HEK293 (cell line): ENCODE measurements around the gene TNXB.

ENCODE experiments used
- CTCF ChIP-seq: fragments of 450-650 bp; formaldehyde crosslinking; IDR thresholded peaks from 2 replicates; pipeline ENCODE4 v1.5.1; 2016; ENCODE audit warnings: missing biosample characterization, missing genetic modification characterization
- TCF7L2 ChIP-seq: IDR thresholded peaks from 2 replicates; pipeline ENCODE4 v1.6.1; 2011; ENCODE audit warnings: low read depth, mild to moderate bottlenecking, inconsistent platforms, low read length, moderate library complexity, borderline replicate concordance
- YY1 ChIP-seq: fragments of 450-650 bp; formaldehyde crosslinking; IDR thresholded peaks from 2 replicates; pipeline ENCODE4 v1.5.1; 2018; ENCODE audit warnings: missing biosample characterization, missing genetic modification characterization
- ZEB2 ChIP-seq: fragments of 450-650 bp; formaldehyde crosslinking; IDR thresholded peaks from 2 replicates; pipeline ENCODE4 v1.5.1; 2016; ENCODE audit warnings: missing biosample characterization, missing genetic modification characterization
- ZFP3 ChIP-seq: fragments of 450-650 bp; formaldehyde crosslinking; IDR thresholded peaks from 2 replicates; pipeline ENCODE4 v1.5.1; 2016; ENCODE audit warnings: low read depth, missing biosample characterization, missing genetic modification characterization
- ZNF133 ChIP-seq: fragments of 450-650 bp; formaldehyde crosslinking; IDR thresholded peaks from 2 replicates; pipeline ENCODE4 v1.5.1; 2016; ENCODE audit warnings: missing biosample characterization, missing genetic modification characterization
- ZNF324 ChIP-seq: fragments of 450-650 bp; formaldehyde crosslinking; IDR thresholded peaks from 2 replicates; pipeline ENCODE4 v1.5.1; 2016; ENCODE audit warnings: missing biosample characterization, missing genetic modification characterization
- ZNF624 ChIP-seq: fragments of 450-650 bp; formaldehyde crosslinking; IDR thresholded peaks from 2 replicates; pipeline ENCODE4 v1.5.1; 2017; ENCODE audit warnings: missing biosample characterization, missing genetic modification characterization
- ZNF660 ChIP-seq: fragments of 450-650 bp; IDR thresholded peaks from 2 replicates; pipeline ENCODE4 v1.5.1; 2018; ENCODE audit warnings: missing biosample characterization, mild to moderate bottlenecking, missing genetic modification characterization
- ZNF747 ChIP-seq: fragments of 450-650 bp; formaldehyde crosslinking; IDR thresholded peaks from 2 replicates; pipeline ENCODE4 v1.5.1; 2016; ENCODE audit warnings: missing biosample characterization, missing genetic modification characterization
- ZNF76 ChIP-seq: fragments of 450-650 bp; formaldehyde crosslinking; IDR thresholded peaks from 2 replicates; pipeline ENCODE4; 2016; ENCODE audit warnings: low read depth, missing biosample characterization, missing genetic modification characterization, borderline replicate concordance
- ZSCAN30 ChIP-seq: fragments of 450-650 bp; IDR thresholded peaks from 2 replicates; pipeline ENCODE4 v1.5.1; 2018; ENCODE audit warnings: missing biosample characterization, mild to moderate bottlenecking, missing genetic modification characterization, moderate library complexity
- ZSCAN5A ChIP-seq: fragments of 450-650 bp; formaldehyde crosslinking; IDR thresholded peaks from 2 replicates; pipeline ENCODE4 v1.5.1; 2016; ENCODE audit warnings: missing biosample characterization, missing genetic modification characterization
- TF ChIP-seq, protein P1 (sequence below): fragments of 450-650 bp; formaldehyde crosslinking; IDR thresholded peaks from 2 replicates; pipeline ENCODE4 v1.5.1; 2017; ENCODE audit warnings: missing biosample characterization, missing genetic modification characterization

GRCh38 chr6:32102255-32102654 is 6.9 kb downstream of the TNXB start:
- TF ChIP-seq CTCF (tag by site-specific recombination) (no peak), ZNF133 (tag by site-specific recombination) (no peak), ZFP3 (tag by site-specific recombination) (no peak), ZNF624 (tag by site-specific recombination) (no peak), ZSCAN30 (no peak), ZSCAN5A (no peak), TCF7L2 (no peak), ZNF324 (tag by site-specific recombination) (no peak), ZEB2 (tag by site-specific recombination) (no peak), ZNF660 (tag by site-specific recombination) (no peak), ZNF76 (tag by site-specific recombination) (no peak), YY1 (no peak), ZNF747 (tag by site-specific recombination) (no peak)
- TF ChIP-seq, protein P1, sequence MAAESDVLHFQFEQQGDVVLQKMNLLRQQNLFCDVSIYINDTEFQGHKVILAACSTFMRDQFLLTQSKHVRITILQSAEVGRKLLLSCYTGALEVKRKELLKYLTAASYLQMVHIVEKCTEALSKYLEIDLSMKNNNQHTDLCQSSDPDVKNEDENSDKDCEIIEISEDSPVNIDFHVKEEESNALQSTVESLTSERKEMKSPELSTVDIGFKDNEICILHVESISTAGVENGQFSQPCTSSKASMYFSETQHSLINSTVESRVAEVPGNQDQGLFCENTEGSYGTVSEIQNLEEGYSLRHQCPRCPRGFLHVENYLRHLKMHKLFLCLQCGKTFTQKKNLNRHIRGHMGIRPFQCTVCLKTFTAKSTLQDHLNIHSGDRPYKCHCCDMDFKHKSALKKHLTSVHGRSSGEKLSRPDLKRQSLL (tag by site-specific recombination), result no peak
